ENCODE results near the gene NBAS. TPM values are rescaled to one million over a fixed set of nuclear protein-coding genes. Genes with fewer than 3 reads are reported as not detected.

Gene NBAS
- total and polyA plus RNA-seq, 2 of the 4 experiments (the other 2 are of a cell fraction): 22.3 to 105 TPM

DNA sequence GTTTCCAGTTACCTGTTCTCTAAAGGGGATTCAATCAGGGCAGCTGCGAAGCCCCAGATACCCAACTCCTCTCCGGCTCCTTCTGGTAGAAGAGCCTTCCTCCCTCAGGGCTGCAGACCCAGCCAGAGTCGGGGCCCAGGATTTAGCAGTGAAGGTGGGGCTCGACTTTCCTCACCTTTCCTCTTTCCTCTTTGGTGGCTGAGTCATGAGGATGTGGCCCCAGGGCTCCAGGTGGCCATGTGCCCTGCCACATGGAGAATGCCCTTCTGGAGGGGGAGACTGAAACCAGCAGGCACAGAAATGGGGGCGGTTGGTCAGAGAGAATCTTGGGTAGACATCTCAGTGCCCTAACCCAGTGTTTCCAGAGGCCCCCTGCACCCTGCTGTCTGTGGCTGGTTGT is 402.6 kb downstream of the NBAS start:
- TF ChIP-seq CHD1 (IDR thresholded peaks at IDR 0.05; ENCODE audit: low read depth, low read length): no peak
- no peak for TF ChIP-seq RCOR1 (IDR thresholded peaks at IDR 0.05; ENCODE audit: insufficient replicate concordance, low read length)
- no peak for TF ChIP-seq RFX5 (IDR thresholded peaks at IDR 0.05; ENCODE audit: low read depth, low read length)
- TF ChIP-seq BHLHE40 (IDR thresholded peaks at IDR 0.05; ENCODE audit: low read depth, low read length): no peak
- no peak for TF ChIP-seq CEBPB (IDR thresholded peaks at IDR 0.05; ENCODE audit: low read depth, low read length)
- TF ChIP-seq FOS (IDR thresholded peaks at IDR 0.05; ENCODE audit: low read depth, low read length): no peak
- no peak for TF ChIP-seq MXI1 (IDR thresholded peaks at IDR 0.05; ENCODE audit: borderline replicate concordance, low read depth, low read length)
- no peak for TF ChIP-seq SMC3 (IDR thresholded peaks at IDR 0.05; ENCODE audit: low read depth, low read length)
- no peak for TF ChIP-seq MAFK (IDR thresholded peaks at IDR 0.05; ENCODE audit: low read depth, low read length)
- TF ChIP-seq POLR2A (IDR thresholded peaks at IDR 0.05; ENCODE audit: low read depth, low read length): no peak
- no peak overlapping the region for H2BK20ac ChIP-seq (ENCODE audit: low read depth, low read length)
- no peak for ATAC-seq (ENCODE audit: low read depth)
- no peaks in the 10 kb centered on the region for H4K20me1 ChIP-seq (ENCODE audit: insufficient read depth, low read length)
- ChIA-PET CTCF (interaction anchor here (1.0 kb wide), 1 partner anchor 34 kb away, joined by 3 read pairs; no protein-coding TSS in a partner anchor), POLR2A (ENCODE audit: unreplicated experiment) (interaction anchor here (1.0 kb wide), 1 partner anchor 11 kb away, joined by 3 read pairs; no protein-coding TSS in a partner anchor)
- no peak for DNase-seq
- intact Hi-C loops (cut with micrococcal nuclease): no loop called here
- H2BK15ac ChIP-seq (ENCODE audit: low read depth, low read length): no peak overlapping the region
- H4K8ac ChIP-seq (ENCODE audit: low read depth in 2 of 2, low read length in 2 of 2): no peak overlapping the region
- H3K4me2 ChIP-seq (ENCODE audit: low read depth, low read length): no peak overlapping the region
- peaks cover 10% of the 10 kb centered on the region for H3K9me1 ChIP-seq (ENCODE audit: insufficient read depth, low read length)
- H2AK9ac ChIP-seq (replicated peaks; ENCODE audit: low read depth, low read length, poor library complexity): no peak overlapping the region
- no peak overlapping the region for H3K4me3 ChIP-seq (ENCODE audit: insufficient read depth, low read depth, low read length)
- peaks cover 13% of the 10 kb centered on the region for H3K4me1 ChIP-seq (ENCODE audit: control insufficient read depth, insufficient read depth, low read length)
- no peak overlapping the region for H3K18ac ChIP-seq (ENCODE audit: low read depth, low read length)
- H2AK5ac ChIP-seq (ENCODE audit: low read depth, low read length): no peak overlapping the region
- H3K56ac ChIP-seq (ENCODE audit: extremely low read depth, insufficient read depth, low read length): no peak overlapping the region
- dilution Hi-C loops (cut with HindIII; ENCODE audit: low sequenced_read_pairs, unreplicated experiment): no loop called here
- no peaks in the 10 kb centered on the region for H3K79me1 ChIP-seq (ENCODE audit: low read depth in 1 of 2, low read length in 2 of 2)
- H3K9ac ChIP-seq (ENCODE audit: low read depth, low read length): no peak overlapping the region
- WGBS, 2 experiments (ENCODE audit: extremely low coverage in 2 of 2, insufficient read length in 1 of 2): no CpG with 5 or more reads among the region's 5 CpGs
- no peak overlapping the region for H2BK5ac ChIP-seq (ENCODE audit: low read depth, low read length, poor library complexity, severe bottlenecking)
- H2AFZ ChIP-seq (replicated peaks; ENCODE audit: low read length, poor library complexity): no peak overlapping the region
- no peak overlapping the region for H3K27ac ChIP-seq (ENCODE audit: insufficient read depth, low read length)
- H4K5ac ChIP-seq (ENCODE audit: low read depth, low read length): no peak overlapping the region
- no peak overlapping the region for H3K23ac ChIP-seq (ENCODE audit: low read depth, low read length)
- no TSS peak for BruUV-seq (replicated peaks)
- no peaks in the 10 kb centered on the region for H3K36me3 ChIP-seq (ENCODE audit: control insufficient read depth, insufficient read depth, low read length)
- H3K14ac ChIP-seq (replicated peaks; ENCODE audit: low read depth, low read length): no peak overlapping the region
- in situ Hi-C loops (cut with MboI; ENCODE audit: low sequenced_read_pairs): no loop called here
- H3K27me3 ChIP-seq (ENCODE audit: control insufficient read depth, insufficient read depth, low read length): no peaks in the 10 kb centered on the region
- no peak overlapping the region for H4K91ac ChIP-seq (ENCODE audit: insufficient read depth, low read depth, low read length)
- H2BK120ac ChIP-seq (ENCODE audit: low read depth, low read length): no peak overlapping the region
- H3K4ac ChIP-seq (ENCODE audit: low read depth, low read length): no peak overlapping the region
- no peaks in the 10 kb centered on the region for H3K9me3 ChIP-seq (ENCODE audit: control insufficient read depth, insufficient read depth, low read length)

Measured in IMR-90 (cell line).